ENCODE results near the gene MTPN. TPM values are rescaled to one million over a fixed set of nuclear protein-coding genes. Genes with fewer than 3 reads are reported as not detected.

The MTPN gene
- polyA plus RNA-seq, 1 experiment, result 99.4 TPM

DNA sequence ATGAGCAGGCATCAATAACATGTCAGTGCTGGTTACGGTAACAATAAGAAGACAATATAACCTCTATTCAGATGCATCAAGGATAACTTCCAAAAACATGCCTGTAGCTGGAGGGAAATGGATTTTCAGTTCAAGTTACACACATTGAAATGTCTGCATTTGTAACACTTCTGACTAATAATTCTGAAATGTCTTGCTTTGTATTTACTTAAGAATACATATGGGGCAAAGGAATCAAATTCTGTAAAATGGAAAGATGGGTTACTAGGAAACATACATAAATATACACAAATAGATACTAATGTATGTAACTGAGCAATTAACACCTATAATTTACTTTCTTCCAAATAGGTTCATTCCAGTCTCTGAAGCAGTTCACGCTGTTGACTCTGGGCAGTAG is 18.6 kb upstream of the MTPN start:
- ChIA-PET CTCF (interaction anchor here (0.6 to 3.4 kb wide), 3 partner anchors 12 to 1251 kb away, joined by 3 to 13 read pairs (median 4); no protein-coding TSS in a partner anchor), POLR2A (no interaction called here)
- Histone ChIP-seq H3K36me3 (ENCODE audit: control insufficient read depth, insufficient read depth, low read length) (no peaks in the 10 kb centered on the region), H3K4me3 (ENCODE audit: low read depth, low read length) (no peak overlapping the region), H3K27me3 (ENCODE audit: control insufficient read depth, insufficient read depth, low read length) (no peaks in the 10 kb centered on the region; the same call in 1 of the 2 replicates)
- TF ChIP-seq, protein P1, sequence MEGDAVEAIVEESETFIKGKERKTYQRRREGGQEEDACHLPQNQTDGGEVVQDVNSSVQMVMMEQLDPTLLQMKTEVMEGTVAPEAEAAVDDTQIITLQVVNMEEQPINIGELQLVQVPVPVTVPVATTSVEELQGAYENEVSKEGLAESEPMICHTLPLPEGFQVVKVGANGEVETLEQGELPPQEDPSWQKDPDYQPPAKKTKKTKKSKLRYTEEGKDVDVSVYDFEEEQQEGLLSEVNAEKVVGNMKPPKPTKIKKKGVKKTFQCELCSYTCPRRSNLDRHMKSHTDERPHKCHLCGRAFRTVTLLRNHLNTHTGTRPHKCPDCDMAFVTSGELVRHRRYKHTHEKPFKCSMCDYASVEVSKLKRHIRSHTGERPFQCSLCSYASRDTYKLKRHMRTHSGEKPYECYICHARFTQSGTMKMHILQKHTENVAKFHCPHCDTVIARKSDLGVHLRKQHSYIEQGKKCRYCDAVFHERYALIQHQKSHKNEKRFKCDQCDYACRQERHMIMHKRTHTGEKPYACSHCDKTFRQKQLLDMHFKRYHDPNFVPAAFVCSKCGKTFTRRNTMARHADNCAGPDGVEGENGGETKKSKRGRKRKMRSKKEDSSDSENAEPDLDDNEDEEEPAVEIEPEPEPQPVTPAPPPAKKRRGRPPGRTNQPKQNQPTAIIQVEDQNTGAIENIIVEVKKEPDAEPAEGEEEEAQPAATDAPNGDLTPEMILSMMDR (IDR thresholded peaks at IDR 0.05; ENCODE audit: insufficient read depth, low read depth, low read length), result no peak
- no peak for DNase-seq (ENCODE audit: low read depth)

DNA sequence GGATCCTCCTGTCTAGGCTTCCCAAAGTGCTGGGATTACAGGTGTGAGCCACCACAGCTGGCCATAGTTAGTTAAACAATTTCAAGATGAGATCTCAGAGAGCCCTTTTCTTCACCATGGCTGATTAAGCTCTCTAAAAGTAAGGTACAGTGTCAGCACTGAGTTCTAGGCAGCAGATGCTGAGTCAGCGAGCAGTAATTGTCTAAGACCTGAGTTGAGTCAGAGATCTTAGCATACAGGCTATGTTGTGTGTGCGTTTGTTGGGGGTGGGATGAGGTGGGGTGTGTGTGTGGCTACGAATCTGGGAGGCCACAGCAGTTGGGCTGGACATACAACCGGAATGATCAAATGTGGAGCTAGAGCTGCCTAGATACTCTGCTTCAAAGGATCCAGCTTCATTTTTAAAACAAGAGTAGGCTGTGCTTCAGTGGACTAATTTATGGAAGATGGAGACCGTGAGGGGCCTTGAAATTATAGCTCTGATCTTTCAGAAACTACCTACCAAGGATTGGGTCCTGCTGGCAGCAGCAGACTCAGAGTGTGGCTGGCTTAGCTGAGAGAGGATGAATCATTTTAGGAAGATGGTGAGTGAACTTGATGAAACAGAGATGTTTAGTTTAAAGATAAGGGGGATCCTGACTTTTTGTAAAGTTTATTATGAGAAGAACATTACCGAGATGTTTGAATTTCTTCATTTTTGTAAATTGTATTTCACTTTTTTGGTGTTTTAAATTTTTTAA is 17.5 kb upstream of the MTPN start:
- no peaks in the 10 kb centered on the region for H3K36me3 ChIP-seq (ENCODE audit: control insufficient read depth, insufficient read depth, low read length)
- H3K4me3 ChIP-seq (ENCODE audit: low read depth, low read length), result no peak overlapping the region
- ChIA-PET POLR2A (no interaction called here), CTCF (interaction anchor here (2.0 to 3.4 kb wide), 2 partner anchors 13 to 194 kb away, joined by 8 to 13 read pairs; no protein-coding TSS in a partner anchor)
- TF ChIP-seq, protein P1 (IDR thresholded peaks at IDR 0.05; ENCODE audit: insufficient read depth, low read depth, low read length), result no peak
- no peaks in the 10 kb centered on the region; the same call in 1 of the 2 replicates for H3K27me3 ChIP-seq (ENCODE audit: control insufficient read depth, insufficient read depth, low read length)
- DNase-seq (ENCODE audit: low read depth), result no peak

DNA sequence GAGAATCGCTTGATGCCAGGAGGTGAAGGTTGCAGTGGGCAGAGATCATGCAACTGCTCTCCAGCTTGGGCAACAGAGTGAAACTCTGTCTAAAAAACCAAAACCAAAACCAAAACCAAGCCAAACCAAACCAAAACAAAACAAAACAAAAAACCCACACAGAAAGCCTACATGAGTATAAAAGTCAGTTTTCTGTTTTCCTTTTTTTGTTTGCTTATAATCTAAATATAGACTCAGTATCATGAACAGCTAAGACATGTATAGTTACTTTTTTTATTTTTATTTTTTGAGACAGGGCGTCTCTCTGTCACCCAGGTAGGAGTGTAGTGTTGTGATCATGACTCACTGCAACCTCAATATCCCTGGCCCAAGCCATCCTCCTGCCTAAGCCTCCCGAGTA is 16.8 kb upstream of the MTPN start:
- ChIA-PET POLR2A (no interaction called here), CTCF (interaction anchor here (2.0 to 3.4 kb wide), 2 partner anchors 14 to 193 kb away, joined by 8 to 13 read pairs; no protein-coding TSS in a partner anchor)
- TF ChIP-seq, protein P1 (IDR thresholded peaks at IDR 0.05; ENCODE audit: insufficient read depth, low read depth, low read length), result no peak
- Histone ChIP-seq H3K36me3 (ENCODE audit: control insufficient read depth, insufficient read depth, low read length) (no peaks in the 10 kb centered on the region), H3K4me3 (ENCODE audit: low read depth, low read length) (no peak overlapping the region), H3K27me3 (ENCODE audit: control insufficient read depth, insufficient read depth, low read length) (no peaks in the 10 kb centered on the region; the same call in 1 of the 2 replicates)
- no peak for DNase-seq (ENCODE audit: low read depth)

DNA sequence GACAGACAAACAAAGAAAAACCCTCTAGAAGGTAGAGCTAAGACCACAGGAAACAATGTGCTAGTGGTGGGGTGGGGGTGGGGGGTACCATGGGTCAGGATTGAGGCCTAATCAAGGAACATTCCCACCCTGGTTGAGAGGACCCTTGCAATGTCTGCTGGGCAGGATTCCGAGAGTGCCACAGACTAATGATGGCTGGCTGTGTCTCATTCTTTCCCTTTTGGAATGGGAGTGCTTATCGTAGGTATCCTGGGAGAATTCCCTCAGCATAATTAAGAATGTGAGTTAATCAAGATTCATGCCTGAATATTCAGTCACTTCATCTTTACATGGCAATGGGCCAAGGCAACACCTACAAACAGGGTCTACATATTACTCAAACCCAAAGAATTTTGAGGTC is 14.7 kb upstream of the MTPN start:
- TF ChIP-seq, protein P1 (IDR thresholded peaks at IDR 0.05; ENCODE audit: insufficient read depth, low read depth, low read length), result no peak
- CTCF ChIA-PET, result no interaction called here
- DNase-seq (ENCODE audit: low read depth), result no peak
- POLR2A ChIA-PET, result no interaction called here
- no peaks in the 10 kb centered on the region for H3K36me3 ChIP-seq (ENCODE audit: control insufficient read depth, insufficient read depth, low read length)
- no peaks in the 10 kb centered on the region; the same call in 1 of the 2 replicates for H3K27me3 ChIP-seq (ENCODE audit: control insufficient read depth, insufficient read depth, low read length)
- H3K4me3 ChIP-seq (ENCODE audit: low read depth, low read length), result no peak overlapping the region

DNA sequence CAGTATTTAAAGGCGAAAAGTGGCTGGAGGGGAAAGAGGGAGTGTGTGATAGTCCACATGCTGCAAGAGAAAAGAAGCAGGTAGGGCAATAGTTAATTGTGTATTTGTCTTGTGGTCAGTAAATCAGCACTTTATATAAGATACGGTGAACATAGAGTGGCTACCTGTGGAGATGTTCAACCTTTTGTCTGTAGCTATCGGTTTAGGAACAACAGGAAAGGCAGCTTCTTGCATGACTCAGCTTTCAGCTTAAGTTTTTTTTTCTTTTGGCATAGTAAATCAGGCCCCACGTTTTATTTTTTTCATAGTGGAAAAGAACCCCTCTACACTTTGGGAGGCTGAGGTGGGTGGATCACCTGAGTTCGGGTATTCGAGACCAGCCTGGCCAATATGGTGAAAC is 14.2 kb upstream of the MTPN start:
- POLR2A ChIA-PET, result no interaction called here
- CTCF ChIA-PET, result interaction anchor here (0.8 kb wide), 1 partner anchor 23 kb away, joined by 4 read pairs; no protein-coding TSS in a partner anchor
- H3K4me3 ChIP-seq (ENCODE audit: low read depth, low read length), result no peak overlapping the region
- H3K27me3 ChIP-seq (ENCODE audit: control insufficient read depth, insufficient read depth, low read length), result no peaks in the 10 kb centered on the region; the same call in 1 of the 2 replicates
- TF ChIP-seq, protein P1 (IDR thresholded peaks at IDR 0.05; ENCODE audit: insufficient read depth, low read depth, low read length), result no peak
- H3K36me3 ChIP-seq (ENCODE audit: control insufficient read depth, insufficient read depth, low read length), result no peaks in the 10 kb centered on the region
- DNase-seq (ENCODE audit: low read depth), result no peak

Data from BJ (cell line).